Transverse colon (tissue), 4 donors: ENCODE measurements around the gene VMP1. TPM values are rescaled to one million over a fixed set of nuclear protein-coding genes. Genes with fewer than 3 reads are reported as not detected.
A peak's percentile ranks its signal among the peaks of the same experiment; 100 is the strongest.

Source experiments
- DNase-seq: peaks from one replicate; pipeline ENCODE4 v3.0.0-alpha.2; 2019
- H3K27ac ChIP-seq, 4 donors: fragments of 200-600 bp; sonication (generic); 2 replicates each; pipeline ENCODE4 v1.5.1; 2016 to 2018; ENCODE audit warnings: inconsistent platforms in 4 of 4
- H3K27me3 ChIP-seq: fragments of 200-600 bp; sonication (generic); 2 replicates; pipeline ENCODE4 v1.5.1; 2017; ENCODE audit warnings: inconsistent platforms
- H3K36me3 ChIP-seq, 4 donors: fragments of 200-600 bp; sonication (generic); 2 replicates each; pipeline ENCODE4 v1.5.1; 2017 to 2019; ENCODE audit warnings: inconsistent platforms in 4 of 4
- H3K4me1 ChIP-seq, 4 donors: fragments of 200-600 bp; sonication (generic); 2 replicates each; pipeline ENCODE4 v1.5.1; 2017 to 2020; ENCODE audit warnings: inconsistent platforms in 4 of 4
- H3K4me3 ChIP-seq, 4 donors: fragments of 200-600 bp; sonication (generic); 1 replicate in 1 of 4; 2 replicates in 3 of 4; pipeline versions ENCODE4 v1.5.1 to v1.6.1; 2017 to 2019; ENCODE audit warnings: inconsistent platforms in 4 of 4
- H3K9me3 ChIP-seq, 2 donors: fragments of 200-600 bp; sonication (generic); 2 replicates each; pipeline ENCODE4 v1.5.1; 2017 to 2019; ENCODE audit warnings: inconsistent platforms in 2 of 2
- EP300 ChIP-seq: sonication (generic); formaldehyde crosslinking; IDR thresholded peaks from one replicate; pipeline ENCODE4 v1.6.1; 2017; ENCODE audit warnings: antibody characterized with exemption, low read depth
- POLR2A ChIP-seq: fragments of 450-650 bp; IDR thresholded peaks from one replicate; pipeline ENCODE4 v1.6.1; 2016; ENCODE audit warnings: antibody characterized with exemption, mild to moderate bottlenecking, moderate library complexity
- POLR2AphosphoS5 ChIP-seq, 3 donors: sonication (generic); formaldehyde crosslinking; IDR thresholded peaks; one replicate each; pipeline ENCODE4 v1.6.1; 2016; ENCODE audit warnings: antibody characterized with exemption in 3 of 3
- WGBS, 2 donors: methylation state at CpG; one replicate each; pipeline ENCODE4 v1.1.5; 2018; ENCODE audit warnings: low coverage in 1 of 2; 5-methylcytosine and 5-hydroxymethylcytosine counted together
- in situ Hi-C, 4 donors: fragments of 200-750 bp; cut with MboI; loops; one replicate each; pipeline versions ENCODE4 v1.15.0 to v1.15.1; 2017; ENCODE audit warnings: low sequenced_read_pairs in 3 of 4, low pct_ligation_motif_present in 1 of 4, low pct_unique_long_range_greater_than_20kb in 1 of 4
- intact Hi-C: fragments of 100-400 bp; cut with DNase I; formaldehyde crosslinking; loops from one replicate; pipeline ENCODE4 v1.15.1; 2023; ENCODE audit warnings: low total_unique reads
- total RNA-seq, 4 donors: library from RNA; depleted of rRNA; stranded (reverse); fragments of >200 nt; gene quantifications; one replicate each; pipeline ENCODE4 v1.1.0, GENCODE V29; 2016
- TF ChIP-seq, protein P1 (sequence below), 5 experiments: fragments of 200-600 bp in 3 of 5; fragments of 450-650 bp in 2 of 5; sonication (generic) in 3 of 5; IDR thresholded peaks; 1 replicate in 2 of 5; 2 replicates in 3 of 5; pipeline ENCODE4 v1.5.1; 2016 to 2017; ENCODE audit warnings: antibody characterized with exemption in 5 of 5, inconsistent platforms in 3 of 5, mild to moderate bottlenecking in 2 of 5, moderate library complexity in 1 of 5

Gene VMP1
- total RNA-seq, 4 donors from 2014 or later, result 136 to 547 (median 339) TPM

DNA sequence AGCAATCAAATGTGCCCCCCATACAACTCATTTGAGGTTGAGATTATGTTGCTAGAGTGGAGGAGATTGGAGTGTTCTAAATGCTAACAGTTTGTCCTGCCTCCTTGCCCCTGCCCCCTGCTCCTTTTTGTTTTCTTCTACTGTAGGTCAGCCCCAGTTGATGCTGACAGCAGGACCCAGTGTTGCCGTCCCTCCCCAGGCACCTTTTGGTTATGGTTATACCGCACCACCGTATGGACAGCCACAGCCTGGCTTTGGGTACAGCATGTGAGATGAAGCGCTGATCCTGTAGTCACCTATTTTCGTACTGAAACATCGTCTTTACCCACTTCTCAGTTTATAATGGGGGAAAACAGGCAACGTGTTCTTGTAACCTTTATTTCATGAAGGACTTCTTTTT, 13.9 kb upstream of the VMP1 start:
- Histone ChIP-seq H3K9me3 (no peaks in the 10 kb centered on the region), H3K27ac (peak overlapping the region in 1 of 4 donors; percentile 11), H3K27me3 (no peaks in the 10 kb centered on the region), H3K4me1 (peaks cover 0 to 13% (median 7%) of the 10 kb centered on the region in 4 donors), H3K4me3 (no peak overlapping the region), H3K36me3 (peaks cover 0 to 70% (median 22%) of the 10 kb centered on the region in 4 donors)
- in situ Hi-C loops (no loop called here), intact Hi-C loops (no loop called here)
- DNase-seq, result no peak
- 62 to 90% methylated on average over 3 to 7 of the region's 7 CpGs for WGBS, 2 donors
- no peak for TF ChIP-seq POLR2AphosphoS5 (IDR thresholded peaks at IDR 0.05)

DNA sequence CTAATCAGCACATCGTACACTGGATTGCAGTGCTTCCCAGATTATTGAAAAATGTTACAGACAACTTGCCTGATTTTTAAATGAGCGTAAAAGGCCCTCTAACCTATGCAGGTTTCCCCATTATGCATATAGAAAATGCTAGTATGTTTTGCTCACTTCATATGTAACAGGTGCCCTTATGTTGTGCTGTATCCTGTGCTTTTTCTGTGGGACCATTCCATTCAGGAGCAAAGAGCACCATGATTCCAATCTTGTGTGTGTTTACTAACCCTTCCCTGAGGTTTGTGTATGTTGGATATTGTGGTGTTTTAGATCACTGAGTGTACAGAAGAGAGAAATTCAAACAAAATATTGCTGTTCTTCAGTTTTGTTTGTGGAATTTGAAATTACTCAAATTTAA, 13.1 kb upstream of the VMP1 start:
- Histone ChIP-seq H3K4me3 (no peak overlapping the region), H3K9me3 (no peaks in the 10 kb centered on the region), H3K27me3 (no peaks in the 10 kb centered on the region), H3K4me1 (peaks cover 0 to 13% (median 7%) of the 10 kb centered on the region in 4 donors), H3K27ac (no peak overlapping the region), H3K36me3 (peaks cover 0 to 63% (median 22%) of the 10 kb centered on the region in 4 donors)
- WGBS, 2 donors, result 83 to 95% methylated on average over 1 to 2 of the region's 2 CpGs
- TF ChIP-seq, protein P1, sequence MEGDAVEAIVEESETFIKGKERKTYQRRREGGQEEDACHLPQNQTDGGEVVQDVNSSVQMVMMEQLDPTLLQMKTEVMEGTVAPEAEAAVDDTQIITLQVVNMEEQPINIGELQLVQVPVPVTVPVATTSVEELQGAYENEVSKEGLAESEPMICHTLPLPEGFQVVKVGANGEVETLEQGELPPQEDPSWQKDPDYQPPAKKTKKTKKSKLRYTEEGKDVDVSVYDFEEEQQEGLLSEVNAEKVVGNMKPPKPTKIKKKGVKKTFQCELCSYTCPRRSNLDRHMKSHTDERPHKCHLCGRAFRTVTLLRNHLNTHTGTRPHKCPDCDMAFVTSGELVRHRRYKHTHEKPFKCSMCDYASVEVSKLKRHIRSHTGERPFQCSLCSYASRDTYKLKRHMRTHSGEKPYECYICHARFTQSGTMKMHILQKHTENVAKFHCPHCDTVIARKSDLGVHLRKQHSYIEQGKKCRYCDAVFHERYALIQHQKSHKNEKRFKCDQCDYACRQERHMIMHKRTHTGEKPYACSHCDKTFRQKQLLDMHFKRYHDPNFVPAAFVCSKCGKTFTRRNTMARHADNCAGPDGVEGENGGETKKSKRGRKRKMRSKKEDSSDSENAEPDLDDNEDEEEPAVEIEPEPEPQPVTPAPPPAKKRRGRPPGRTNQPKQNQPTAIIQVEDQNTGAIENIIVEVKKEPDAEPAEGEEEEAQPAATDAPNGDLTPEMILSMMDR (IDR thresholded peaks at IDR 0.05), result no peak
- TF ChIP-seq POLR2A, result no peak
- TF ChIP-seq POLR2AphosphoS5 (IDR thresholded peaks at IDR 0.05), result no peak
- no peak for TF ChIP-seq EP300
- in situ Hi-C loops, result no loop called here
- DNase-seq, result no peak
- intact Hi-C loops, result no loop called here

DNA sequence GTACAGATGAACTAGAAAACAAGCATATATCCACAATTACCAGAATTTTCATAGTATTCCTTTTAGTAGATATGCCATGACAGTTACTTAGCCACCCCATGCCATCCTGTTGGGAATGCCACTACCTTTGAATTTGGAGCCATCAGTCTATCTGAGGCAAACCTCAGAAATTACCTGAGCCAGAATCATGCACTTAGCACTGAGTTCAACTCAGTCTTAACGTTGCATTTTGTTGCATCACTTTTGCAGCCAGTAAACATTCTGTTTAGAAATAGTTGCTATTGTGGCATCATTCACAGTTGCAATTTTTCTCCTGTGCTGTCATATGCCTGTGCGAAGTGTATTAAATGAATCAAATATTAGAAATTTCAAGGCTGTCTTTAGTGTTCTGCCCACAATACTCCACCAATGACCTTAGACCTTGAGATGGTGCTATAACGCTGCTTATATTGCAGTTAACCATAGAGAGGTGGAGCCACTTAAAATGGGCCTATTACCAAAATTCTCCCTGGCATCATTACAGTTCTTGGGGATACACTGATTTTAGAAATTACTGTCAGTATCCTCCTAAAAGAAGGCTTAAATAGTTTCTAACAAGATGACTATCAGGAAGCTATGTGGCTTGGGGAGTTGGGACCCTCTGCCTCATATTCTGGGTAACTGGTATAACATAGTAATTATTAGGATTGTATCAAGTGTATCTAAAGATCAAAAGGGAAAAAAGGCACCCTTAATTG, 11.3 kb upstream of the VMP1 start:
- Histone ChIP-seq H3K36me3 (peaks cover 0 to 47% (median 14%) of the 10 kb centered on the region in 4 donors), H3K27ac (peak overlapping the region in 2 of 4 donors; percentile 18 to 32), H3K4me3 (no peak overlapping the region), H3K4me1 (peaks cover 0 to 13% (median 7%) of the 10 kb centered on the region in 4 donors), H3K27me3 (no peaks in the 10 kb centered on the region), H3K9me3 (no peaks in the 10 kb centered on the region)
- intact Hi-C loops, result no loop called here
- in situ Hi-C loops, result no loop called here
- no peak for DNase-seq
- TF ChIP-seq POLR2A (no peak), POLR2AphosphoS5 (IDR thresholded peaks at IDR 0.05) (no peak), EP300 (no peak)
- TF ChIP-seq, protein P1 (IDR thresholded peaks at IDR 0.05), result no peak
- 53 to 58% methylated on average over 2 to 3 of the region's 3 CpGs for WGBS, 2 donors

DNA sequence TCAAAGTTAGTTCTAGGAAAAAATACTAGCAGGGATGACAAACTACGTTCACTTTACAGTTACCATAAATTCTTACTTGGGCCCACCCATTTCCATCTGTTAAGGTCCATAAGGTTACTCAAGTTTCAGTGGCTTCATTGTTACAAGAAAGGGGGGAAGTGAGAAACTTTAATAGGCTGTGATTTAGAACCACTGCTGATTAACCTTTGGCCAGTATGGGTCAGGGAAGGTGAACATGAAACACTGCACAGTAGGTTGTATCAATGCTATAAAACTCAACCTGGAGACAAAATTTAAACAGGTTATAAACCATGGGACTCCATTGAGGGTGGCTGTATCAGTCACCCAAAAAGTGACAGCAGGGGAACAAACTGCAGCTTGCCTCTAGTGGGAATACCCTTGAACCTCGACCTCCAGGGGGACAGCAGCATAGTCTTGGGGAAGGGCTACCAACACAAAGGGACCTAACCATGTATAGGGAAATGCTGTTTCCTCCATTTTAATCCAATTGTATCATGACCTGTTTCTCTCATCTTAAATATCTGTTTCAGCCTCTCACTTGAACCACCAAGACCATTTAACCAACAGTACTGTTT, 10.7 kb upstream of the VMP1 start:
- whole genome bisulfite sequencing, 2 donors, result 59 to 63% methylated on average over 2 of the region's 2 CpGs
- DNase-seq, result no peak
- Histone ChIP-seq H3K27ac (peak overlapping the region in 3 of 4 donors; percentile 32 to 37 (median 35)), H3K36me3 (peaks cover 0 to 43% (median 12%) of the 10 kb centered on the region in 4 donors), H3K9me3 (no peaks in the 10 kb centered on the region), H3K4me1 (peaks cover 0 to 13% (median 7%) of the 10 kb centered on the region in 4 donors), H3K4me3 (no peak overlapping the region), H3K27me3 (no peaks in the 10 kb centered on the region)
- in situ Hi-C loops (no loop called here), intact Hi-C loops (no loop called here)
- TF ChIP-seq POLR2AphosphoS5 (IDR thresholded peaks at IDR 0.05) (peak in 1 of 3 donors; percentile 40), EP300 (no peak), POLR2A (peak; percentile 8)
- TF ChIP-seq, protein P1 (IDR thresholded peaks at IDR 0.05), result no peak
